ENCODE results near the gene EPB41L4B.

DNA sequence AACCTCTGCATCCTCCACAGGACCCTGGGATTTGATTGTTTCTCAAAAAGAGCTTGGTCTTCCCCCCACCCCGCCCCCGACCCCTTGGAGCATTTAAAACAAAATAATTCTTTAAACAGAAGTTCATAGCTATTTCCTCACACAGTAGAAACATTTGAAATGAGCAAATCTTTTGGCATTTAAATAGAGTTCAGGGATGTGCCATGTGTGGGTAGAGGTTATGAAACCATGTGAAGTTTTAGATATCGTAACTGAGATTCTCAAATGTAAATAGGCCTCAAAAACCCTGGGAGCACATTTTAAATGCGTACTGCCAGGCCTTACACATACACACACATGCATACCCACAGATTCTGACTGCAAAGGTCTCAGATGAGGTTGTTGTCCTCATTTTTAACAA, 66.5 kb downstream of the EPB41L4B start:
- TF ChIP-seq, protein P1, sequence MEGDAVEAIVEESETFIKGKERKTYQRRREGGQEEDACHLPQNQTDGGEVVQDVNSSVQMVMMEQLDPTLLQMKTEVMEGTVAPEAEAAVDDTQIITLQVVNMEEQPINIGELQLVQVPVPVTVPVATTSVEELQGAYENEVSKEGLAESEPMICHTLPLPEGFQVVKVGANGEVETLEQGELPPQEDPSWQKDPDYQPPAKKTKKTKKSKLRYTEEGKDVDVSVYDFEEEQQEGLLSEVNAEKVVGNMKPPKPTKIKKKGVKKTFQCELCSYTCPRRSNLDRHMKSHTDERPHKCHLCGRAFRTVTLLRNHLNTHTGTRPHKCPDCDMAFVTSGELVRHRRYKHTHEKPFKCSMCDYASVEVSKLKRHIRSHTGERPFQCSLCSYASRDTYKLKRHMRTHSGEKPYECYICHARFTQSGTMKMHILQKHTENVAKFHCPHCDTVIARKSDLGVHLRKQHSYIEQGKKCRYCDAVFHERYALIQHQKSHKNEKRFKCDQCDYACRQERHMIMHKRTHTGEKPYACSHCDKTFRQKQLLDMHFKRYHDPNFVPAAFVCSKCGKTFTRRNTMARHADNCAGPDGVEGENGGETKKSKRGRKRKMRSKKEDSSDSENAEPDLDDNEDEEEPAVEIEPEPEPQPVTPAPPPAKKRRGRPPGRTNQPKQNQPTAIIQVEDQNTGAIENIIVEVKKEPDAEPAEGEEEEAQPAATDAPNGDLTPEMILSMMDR (conservative IDR thresholded peaks at IDR 0.05; ENCODE audit: low read depth, low read length): no peak
- TF ChIP-seq CEBPB (IDR thresholded peaks at IDR 0.05; ENCODE audit: low read depth, low read length): peak; percentile 66; the same call in 1 of the 2 replicates

Data from IMR-90 (cell line).